GM18520 (cell line): ENCODE results near the gene AOC1.
"Not testable (repeated sequence)": the region's sequence is repeated elsewhere in the genome, so short reads cannot be mapped to it uniquely, and the experiment has no call there.

Experiments
- ATAC-seq: cut with Tn5 transposase; IDR thresholded peaks from one replicate; pipeline ENCODE4 v1.9.1; 2021; ENCODE audit not compliant: unreplicated experiment

The AOC1 gene

DNA sequence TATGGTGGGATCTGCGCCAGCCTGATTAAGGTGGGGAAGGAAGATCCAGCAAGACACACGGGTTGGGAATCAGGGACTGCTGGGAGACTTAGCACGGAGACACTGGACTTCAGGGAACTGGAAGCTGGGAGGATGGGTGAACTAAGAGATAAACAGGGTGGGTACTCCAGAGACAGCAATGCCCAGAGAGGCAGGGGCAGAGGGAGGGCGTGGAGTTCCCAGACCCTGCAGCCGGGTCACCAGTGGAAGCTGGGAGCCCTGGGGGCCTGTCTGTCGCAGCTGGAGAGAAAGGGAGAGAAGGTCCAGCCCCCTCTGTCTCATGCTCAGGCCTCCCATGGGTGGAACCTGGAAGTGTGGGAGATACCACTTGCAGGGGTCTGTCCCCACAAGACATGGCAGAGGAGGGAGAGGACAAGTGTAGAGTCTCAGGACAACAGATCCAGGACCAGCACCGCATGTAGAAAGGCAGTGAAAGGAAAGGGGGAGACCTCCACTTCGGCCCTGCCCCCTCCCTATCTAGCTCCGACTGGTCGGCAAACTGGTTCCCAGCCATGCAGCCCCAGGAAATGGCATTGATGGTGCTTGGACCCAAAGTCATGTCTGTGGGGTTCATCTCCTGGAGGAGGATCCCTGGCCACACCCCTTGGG, 44.4 kb downstream of the AOC1 start:
- ATAC-seq, result no peak

DNA sequence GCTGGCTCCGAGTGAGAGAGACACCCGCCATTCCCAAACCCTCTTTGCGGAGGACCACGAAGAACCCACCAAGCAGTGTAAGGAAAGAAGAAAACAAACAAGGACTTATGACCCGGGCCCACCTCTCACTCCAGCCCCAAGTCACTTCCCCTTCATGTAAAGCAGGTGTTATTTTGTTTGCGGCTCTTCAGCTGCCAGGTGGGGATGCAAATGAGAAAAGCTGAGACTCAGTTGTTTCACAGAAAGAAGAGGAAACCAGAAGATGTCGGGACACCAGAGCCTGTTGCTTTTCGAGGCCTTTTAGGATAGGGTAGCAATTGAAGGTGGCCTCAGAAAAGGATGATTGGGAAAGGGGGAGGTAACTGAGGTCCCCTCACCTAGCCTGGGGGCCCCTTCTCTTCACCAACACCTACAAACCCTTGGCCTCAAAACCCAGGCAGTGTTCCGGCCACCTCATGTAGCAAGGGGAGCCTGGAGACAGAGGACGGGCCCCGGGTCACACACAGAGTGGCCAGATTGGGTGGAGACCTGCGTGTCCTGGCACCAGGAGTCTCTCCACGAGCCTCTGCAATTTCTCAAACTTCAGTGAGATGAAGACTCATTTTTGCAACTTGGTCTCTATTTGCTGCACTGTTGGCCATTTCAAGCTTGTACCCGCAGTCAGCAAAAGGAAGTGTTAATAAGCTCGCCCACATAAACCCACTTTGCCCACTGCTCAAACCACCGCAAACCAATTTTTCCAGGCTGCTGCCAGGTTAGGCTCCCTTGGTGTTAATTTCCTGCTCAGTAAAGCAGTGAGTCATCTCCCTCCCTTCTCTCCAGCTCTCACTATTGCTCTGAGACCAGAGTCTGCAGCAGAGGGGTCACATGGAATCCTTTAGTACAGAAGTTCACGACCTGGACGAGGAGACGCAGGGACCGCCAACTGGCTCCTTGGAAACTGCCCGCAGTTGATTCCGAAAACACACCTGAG, 45.5 kb downstream of the AOC1 start:
- peak; percentile 37 for ATAC-seq

DNA sequence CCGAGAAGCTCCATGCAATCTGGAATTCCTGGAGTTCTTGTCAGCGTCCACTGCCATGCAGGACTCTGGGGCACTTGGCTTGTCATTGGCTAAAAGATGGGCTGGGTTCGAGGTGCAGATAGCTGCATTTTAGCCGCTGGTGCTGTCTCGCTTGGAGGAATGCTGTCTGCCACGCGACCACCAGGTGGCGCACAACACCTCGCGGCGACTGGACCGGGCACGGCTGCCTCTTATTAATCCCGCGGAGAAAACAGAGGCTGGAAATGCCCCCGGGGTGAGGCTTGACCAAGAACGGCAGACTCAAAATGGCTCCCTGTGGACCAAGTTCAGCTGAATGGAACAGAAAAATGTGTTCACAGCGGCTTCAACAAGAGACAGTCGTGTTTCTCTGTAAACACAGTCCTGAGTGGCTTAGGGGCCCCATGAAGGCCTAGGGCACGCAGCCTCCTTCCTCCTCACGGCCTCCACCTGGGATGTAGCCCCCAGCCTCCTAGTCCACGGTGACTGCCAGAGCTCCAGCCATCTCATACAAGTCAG, 46.2 kb downstream of the AOC1 start:
- peak; percentile 34 for ATAC-seq

DNA sequence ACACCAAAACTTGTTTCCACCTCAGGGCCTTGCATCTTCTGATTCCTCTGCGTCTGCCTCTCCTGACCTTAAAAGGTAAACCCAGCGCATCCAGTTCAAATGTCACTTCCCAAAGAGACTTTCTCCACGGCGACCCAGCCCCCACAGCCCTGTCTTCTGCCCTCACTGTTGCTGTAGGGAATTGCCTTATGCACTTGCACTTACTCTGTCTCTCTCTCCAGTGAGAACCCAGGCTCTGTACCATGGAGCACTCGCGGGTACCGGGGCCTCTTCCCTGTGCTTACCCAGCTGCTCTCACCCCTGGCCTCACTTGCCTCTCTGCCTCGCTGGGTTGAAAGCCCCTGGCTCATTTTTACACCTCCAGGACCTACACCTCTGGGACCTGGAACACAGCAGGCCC, 48.4 kb downstream of the AOC1 start:
- no peak for ATAC-seq

DNA sequence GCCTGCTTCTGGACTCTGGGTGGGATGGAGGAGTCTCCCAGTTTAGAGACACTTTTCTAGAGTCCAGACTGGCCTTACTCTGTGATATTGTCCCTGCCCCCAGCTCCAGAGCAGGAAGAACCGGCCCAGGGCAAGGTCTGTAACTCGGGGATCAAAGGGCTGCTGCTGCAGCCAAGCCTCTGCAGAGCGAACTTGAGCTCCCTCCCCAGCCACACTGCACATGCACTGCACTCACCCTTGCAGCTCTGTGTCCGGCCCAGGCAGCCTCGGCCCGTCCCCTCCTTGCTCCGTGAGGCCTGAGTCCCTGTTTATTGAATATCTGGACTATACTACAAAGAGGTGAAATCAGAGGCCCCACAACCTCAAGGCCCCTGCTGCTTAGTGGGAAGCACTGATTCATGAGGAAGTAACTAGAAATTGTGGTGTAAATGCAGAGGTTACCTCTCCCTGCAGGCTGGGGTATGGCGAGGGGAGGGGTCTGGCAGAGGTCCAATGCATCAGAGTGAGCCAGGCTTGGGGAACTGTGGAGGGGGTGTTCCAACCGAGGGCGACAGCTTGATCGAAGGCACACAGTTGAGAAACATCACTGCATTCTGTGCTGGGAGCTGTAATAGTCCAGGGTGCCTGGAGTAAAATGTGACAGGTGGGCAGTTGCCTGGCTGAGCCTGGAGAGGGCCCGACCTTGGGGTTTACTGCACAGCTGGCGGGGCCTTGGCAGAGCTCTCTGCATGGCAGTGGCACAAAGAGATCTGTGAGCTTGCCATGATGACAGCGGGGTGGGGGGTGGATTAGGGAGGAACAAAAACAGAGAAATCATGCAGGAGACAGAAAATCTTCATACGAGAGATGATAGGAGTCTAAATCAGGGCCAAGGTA, 49.1 kb downstream of the AOC1 start:
- no peak for ATAC-seq

DNA sequence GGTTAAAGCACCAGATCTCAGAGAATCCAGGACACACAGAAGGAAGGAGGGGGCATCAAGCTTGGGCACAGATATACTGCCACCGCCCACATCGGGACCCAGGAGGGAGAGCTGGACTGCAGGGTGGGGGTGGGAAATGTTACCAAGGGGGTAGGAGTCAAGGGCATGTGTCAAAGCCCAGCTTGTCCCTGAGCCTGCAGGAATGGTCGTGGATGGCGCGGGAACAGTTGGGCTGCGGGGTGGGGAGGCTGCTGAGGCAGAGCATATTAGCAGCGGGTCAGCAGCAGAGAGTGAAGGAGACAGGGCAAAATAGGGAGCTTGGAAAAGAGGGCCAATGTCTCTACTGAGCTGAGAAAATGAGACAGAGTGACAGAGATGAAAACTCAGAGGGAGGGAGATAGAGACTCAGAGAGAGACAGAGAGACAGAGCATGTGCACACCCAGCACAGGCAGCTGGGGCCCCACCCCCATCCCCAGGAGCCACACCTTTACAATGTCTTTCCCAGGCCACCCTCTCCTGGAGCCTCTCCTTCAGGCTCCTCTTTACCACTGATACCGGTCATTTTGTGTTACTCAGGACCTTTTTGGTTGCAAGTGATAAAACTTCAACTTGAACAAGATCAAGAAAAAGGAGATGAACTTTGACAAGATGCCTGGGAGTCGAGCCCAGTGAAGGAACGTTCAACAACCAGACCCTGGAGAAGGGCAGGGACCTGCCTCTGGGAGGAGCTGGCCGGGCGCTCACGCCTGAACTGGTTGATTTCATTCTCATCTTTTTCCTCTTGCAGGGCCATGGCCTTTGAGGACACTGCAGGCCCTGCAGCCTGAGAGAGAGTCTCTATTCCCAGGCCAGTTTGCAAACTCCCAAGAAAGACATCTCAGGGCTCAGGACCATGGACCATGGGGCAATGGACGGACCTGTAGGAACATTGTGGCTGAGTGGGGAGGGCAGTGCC, 50.0 kb downstream of the AOC1 start:
- ATAC-seq, result no peak

DNA sequence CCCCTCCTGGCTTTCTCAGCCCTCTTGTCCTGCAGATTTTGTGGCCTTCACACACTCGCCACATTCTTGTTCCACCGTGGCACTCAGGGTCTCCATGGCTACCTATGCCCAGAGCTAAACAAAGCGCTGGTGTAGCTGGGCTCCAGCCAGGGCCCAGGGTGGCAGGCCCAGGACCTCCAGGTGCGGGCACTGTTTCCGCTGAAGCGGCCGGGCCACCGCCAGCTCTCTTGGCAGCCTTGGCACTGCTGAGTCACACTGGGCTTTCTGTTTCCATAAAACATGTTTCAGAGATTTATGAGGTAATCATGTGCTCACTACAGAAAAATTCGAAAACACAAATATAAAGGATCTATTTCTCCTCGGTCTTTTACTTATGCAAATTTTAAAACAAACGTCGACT, 51.3 kb downstream of the AOC1 start:
- ATAC-seq, result peak; percentile 66

DNA sequence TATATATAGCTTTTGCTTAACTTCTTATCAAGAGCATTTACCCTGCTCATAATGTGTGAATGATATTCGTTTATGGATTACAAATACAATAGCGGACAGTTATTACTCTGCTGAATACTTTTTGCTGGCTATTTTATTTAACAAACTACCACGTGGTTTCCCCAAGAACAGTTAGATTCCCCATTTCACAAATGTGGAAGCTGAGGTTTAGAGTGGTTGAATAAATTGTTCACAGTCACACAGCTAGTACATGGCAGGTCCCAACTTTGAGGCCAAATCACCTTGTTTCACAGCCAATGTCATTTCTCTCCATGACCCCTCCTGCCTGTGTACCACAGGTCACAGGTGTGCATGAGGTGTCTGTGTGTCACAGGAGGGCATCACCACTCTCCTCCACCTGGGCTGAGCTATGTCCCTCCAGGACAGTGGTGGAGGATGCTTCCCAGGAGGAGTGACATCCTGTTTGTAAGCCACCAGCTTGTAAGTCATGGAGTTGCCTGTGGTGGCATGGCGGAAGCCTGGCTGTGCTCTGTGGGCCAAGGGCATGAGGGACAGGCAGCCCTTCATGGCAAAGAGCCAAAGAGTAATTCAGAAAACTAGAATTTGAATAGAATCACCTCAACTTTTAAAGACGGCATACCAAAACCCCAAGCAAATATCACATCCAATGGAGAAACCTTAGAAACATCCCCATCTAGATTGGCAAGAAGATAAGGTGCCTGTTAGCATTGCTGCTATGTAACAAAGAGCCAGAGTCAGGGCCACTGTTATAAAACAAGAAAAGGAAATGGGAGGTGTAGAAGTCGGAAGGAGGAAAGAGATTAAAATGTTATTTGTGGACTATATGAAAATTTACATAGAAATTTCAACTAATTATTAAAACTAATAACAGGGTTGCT, 51.9 kb downstream of the AOC1 start:
- peak; percentile 15 for ATAC-seq

DNA sequence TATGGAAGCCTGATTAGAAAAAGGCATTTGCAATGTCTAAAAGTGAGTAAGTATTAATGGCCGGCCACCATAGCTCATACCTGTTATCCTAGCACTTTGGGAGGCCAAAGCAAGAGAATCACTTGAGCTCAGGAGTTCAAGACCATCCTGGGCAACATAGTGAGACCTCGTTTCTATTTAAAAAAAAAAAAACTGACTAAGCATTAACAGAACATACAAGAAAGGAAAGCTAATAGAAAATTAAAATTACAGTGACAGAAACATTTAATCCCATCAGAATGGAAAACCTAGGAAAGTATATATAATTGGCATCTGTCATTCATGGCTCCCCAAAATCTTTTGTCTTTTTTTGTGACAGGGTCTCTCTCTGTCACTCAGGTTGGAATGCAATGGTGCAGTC, 55.9 kb downstream of the AOC1 start:
- ATAC-seq, result no peak

DNA sequence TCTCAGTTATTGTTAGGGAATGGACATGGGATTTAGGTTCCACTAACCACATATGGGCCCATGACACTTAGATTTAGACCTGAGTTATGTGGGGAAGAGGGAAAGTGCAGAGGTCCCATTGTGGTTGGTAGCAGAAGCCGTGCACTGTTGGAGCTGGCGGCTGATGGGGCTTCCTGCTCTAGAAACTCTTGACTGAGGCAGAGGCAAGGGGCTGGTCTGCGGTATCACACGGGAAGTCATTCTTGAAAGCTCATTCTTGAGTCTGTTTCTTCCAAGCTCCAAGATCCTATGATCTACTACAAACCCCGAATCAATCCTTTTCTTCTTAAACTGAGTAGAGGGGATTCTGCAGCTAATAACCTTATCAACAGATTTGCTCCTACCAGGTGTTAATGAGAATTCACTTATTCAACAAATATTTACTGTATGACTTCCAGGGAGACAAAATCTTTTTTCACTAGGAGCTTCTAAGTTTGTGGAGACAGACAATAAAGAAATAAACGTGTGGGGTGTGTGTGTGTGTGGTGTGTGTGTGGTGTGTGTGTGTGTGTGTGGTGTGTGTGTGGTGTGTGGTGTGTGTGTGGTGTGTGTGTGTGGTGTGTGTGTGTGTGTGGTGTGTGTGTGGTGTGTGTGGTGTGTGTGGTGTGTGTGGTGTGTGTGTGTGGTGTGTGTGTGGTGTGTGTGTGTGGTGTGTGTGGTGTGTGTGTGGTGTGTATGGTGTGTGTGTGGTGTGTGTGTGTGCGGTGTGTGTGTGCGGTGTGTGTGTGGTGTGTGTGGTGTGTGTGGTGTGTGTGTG, 57.1 kb downstream of the AOC1 start:
- ATAC-seq, result no peak

DNA sequence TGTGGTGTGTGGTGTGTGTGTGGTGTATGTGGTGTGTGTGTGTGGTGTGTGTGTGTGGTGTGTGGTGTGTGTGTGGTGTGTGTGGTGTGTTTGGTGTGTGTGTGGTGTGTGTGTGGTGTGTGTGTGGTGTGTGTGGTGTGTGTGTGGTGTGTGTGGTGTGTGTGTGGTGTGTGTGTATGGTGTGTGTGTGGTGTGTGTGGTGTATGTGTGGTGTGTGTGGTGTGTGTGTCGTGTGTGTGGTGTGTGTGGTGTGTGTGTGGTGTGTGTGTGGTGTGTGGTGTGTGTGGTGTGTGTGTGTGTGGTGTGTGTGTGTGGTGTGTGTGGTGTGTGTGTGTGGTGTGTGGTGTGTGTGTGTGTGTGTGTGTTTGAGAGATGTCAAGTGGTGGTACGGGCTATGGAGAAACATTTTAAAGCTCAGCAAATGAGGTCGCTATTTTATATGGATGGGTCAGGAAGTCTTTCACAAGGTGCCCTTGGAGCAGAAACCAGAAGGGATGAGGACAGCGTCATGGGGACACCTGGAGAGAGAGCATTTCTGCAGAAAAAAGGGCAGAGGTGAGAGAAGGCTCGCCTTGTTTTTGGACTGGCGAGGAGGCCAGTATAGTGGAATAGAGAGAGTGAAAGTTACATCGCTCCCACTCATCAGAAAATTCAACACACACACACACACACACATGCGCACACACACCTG, 58.1 kb downstream of the AOC1 start:
- not testable (repeated sequence) for ATAC-seq

DNA sequence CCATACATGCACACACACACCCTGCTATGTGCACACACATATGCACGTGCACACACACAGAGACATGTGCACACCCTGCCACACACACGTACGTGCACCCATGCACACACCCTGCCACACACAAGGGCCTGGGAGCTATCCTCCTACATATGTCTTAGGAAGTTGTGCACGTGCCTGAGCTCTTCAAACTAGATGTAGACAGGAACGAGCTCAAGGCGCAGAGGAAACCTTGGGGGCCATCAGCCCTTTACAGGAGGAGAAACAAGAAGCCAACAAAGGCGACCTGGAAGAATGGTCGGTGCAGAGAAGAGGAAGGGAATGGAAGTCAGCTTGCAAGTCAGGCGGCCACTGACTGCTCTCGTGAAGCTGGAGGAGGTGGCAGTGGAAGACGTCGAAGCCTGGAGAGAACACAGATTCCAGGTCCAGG, 58.7 kb downstream of the AOC1 start:
- ATAC-seq, result no peak
